ENCODE measurements around the gene DCUN1D5. TPM values are rescaled to one million over a fixed set of nuclear protein-coding genes. Genes with fewer than 3 reads are reported as not detected.

The DCUN1D5 gene
- total RNA-seq, 3 donors from 2014 or later: 102 to 121 (median 110) TPM

GRCh38 chr11:103077554-103077953 lies 14.4 kb downstream of the DCUN1D5 start:
- no peak for DNase-seq
- H3K27me3 Mint-ChIP-seq (ENCODE audit: low read depth): no peaks in the 10 kb centered on the region
- H3K4me3 Mint-ChIP-seq: no peak overlapping the region
- no peaks in the 10 kb centered on the region for H3K4me1 Mint-ChIP-seq (ENCODE audit: low read depth)
- H3K36me3 Mint-ChIP-seq (ENCODE audit: insufficient read depth): peaks cover 50% of the 10 kb centered on the region
- no peaks in the 10 kb centered on the region for H3K9me3 Mint-ChIP-seq
- ATAC-seq: no peak

- H3K4me3 Mint-ChIP-seq: no peak overlapping the region
- peaks cover 53% of the 10 kb centered on the region for H3K36me3 Mint-ChIP-seq (ENCODE audit: insufficient read depth)
- DNase-seq (no peak), ATAC-seq (no peak)
- H3K4me1 Mint-ChIP-seq (ENCODE audit: low read depth): peaks cover 3% of the 10 kb centered on the region
- H3K9me3 Mint-ChIP-seq: no peaks in the 10 kb centered on the region
- no peaks in the 10 kb centered on the region for H3K27me3 Mint-ChIP-seq (ENCODE audit: low read depth)
These were observed 15.6 kb downstream of the DCUN1D5 start for GRCh38 chr11:103076361-103076760.

DNA sequence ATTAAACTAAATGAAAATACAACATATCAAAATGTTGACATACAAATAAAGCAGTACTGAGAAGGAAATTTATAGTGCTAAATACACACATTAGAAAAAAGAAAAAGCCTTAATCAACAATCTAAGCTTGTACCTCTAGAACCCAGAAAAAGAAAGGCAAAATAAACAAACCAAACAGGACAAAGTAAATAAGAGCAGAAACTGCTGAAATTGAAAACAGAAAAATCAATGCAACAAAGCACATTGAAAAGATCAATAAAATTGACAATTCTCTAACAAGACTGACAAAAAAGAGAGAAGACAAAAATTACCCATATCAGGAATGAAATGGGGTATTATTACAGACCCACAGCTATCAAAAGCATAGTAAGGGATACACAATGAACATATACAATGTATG lies 21.0 kb downstream of the DCUN1D5 start:
- Mint-ChIP-seq H3K27me3 (ENCODE audit: low read depth) (no peaks in the 10 kb centered on the region), H3K9me3 (no peaks in the 10 kb centered on the region), H3K4me3 (no peak overlapping the region), H3K36me3 (ENCODE audit: insufficient read depth) (peaks cover 42% of the 10 kb centered on the region), H3K4me1 (ENCODE audit: low read depth) (peaks cover 40% of the 10 kb centered on the region)
- DNase-seq (no peak), ATAC-seq (no peak)

- peak overlapping the region; percentile 4 for H3K4me3 Mint-ChIP-seq
- peaks cover 37% of the 10 kb centered on the region for H3K36me3 Mint-ChIP-seq (ENCODE audit: insufficient read depth)
- H3K4me1 Mint-ChIP-seq (ENCODE audit: low read depth): peaks cover 40% of the 10 kb centered on the region
- no peaks in the 10 kb centered on the region for H3K9me3 Mint-ChIP-seq
- ATAC-seq: no peak
- no peak for DNase-seq
- no peaks in the 10 kb centered on the region for H3K27me3 Mint-ChIP-seq (ENCODE audit: low read depth)
These were observed 21.8 kb downstream of the DCUN1D5 start for GRCh38 chr11:103070142-103070541.

GRCh38 chr11:103069367-103069766 lies 22.6 kb downstream of the DCUN1D5 start:
- Mint-ChIP-seq H3K4me1 (ENCODE audit: low read depth) (peaks cover 40% of the 10 kb centered on the region), H3K36me3 (ENCODE audit: insufficient read depth) (peaks cover 35% of the 10 kb centered on the region), H3K4me3 (peak overlapping the region; percentile 19), H3K27me3 (ENCODE audit: low read depth) (no peaks in the 10 kb centered on the region), H3K9me3 (no peaks in the 10 kb centered on the region)
- DNase-seq: no peak
- ATAC-seq: no peak

DNA sequence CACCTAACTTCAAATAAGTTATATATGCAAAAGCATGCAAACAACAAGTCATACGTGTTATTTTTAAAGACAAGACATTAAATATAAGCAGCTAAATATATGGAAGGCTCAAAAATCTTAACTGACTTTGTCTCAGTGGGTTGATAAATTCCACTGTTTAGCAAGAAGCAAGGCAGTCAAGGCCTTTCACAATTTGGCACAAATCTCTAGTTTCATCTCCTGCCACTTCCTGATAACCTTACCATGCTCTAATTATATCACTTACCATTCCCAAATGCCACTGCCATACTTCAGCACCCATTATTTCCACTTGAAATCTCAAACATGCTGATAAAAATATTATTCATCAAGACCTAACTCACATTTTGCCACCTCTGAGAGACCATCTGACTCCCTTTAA lies 24.8 kb downstream of the DCUN1D5 start:
- ATAC-seq (no peak), DNase-seq (no peak)
- Mint-ChIP-seq H3K4me1 (ENCODE audit: low read depth) (peaks cover 37% of the 10 kb centered on the region), H3K4me3 (no peak overlapping the region), H3K27me3 (ENCODE audit: low read depth) (no peaks in the 10 kb centered on the region), H3K9me3 (no peaks in the 10 kb centered on the region), H3K36me3 (ENCODE audit: insufficient read depth) (peaks cover 37% of the 10 kb centered on the region)

GRCh38 chr11:103061656-103062055 lies 30.3 kb downstream of the DCUN1D5 start:
- H3K36me3 Mint-ChIP-seq (ENCODE audit: insufficient read depth): peaks cover 30% of the 10 kb centered on the region
- H3K4me3 Mint-ChIP-seq: no peak overlapping the region
- no peaks in the 10 kb centered on the region for H3K9me3 Mint-ChIP-seq
- H3K27me3 Mint-ChIP-seq (ENCODE audit: low read depth): no peaks in the 10 kb centered on the region
- H3K4me1 Mint-ChIP-seq (ENCODE audit: low read depth): no peaks in the 10 kb centered on the region
- DNase-seq (no peak), ATAC-seq (no peak)

DNA sequence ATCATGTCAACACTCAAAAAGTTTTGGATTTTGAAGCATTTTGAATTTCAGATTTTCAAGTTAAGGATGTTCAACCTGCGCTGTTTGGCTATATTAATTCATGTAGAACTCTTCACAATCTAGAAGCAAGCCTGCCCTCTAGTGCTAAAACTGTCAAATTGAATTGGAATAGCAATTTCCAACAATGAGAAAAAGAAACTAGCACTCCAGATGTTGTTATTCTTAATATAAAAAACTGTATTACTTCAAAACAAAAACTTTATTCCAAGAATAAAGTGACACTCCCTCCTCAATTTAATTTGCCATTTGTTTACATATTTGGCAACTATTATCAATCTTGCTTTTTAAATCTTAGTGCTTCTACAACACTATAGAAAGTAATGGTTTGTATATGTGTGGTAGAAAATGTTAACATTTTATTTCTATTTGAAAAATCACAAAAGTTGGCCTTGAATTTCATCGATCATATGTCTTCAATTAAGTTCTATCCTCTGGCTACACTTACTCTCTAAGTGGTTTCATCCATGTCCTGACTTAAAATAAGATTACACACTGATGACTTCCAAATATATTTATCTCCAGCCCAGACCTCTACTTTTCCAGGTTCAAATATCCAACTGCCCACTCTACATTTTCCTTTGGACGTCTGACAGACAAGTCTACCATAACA lies 36.6 kb downstream of the DCUN1D5 start:
- ATAC-seq: no peak

GRCh38 chr11:103053997-103054396 lies 38.0 kb downstream of the DCUN1D5 start:
- no peaks in the 10 kb centered on the region for H3K27me3 Mint-ChIP-seq (ENCODE audit: low read depth)
- H3K36me3 Mint-ChIP-seq (ENCODE audit: insufficient read depth): peaks cover 2% of the 10 kb centered on the region
- peaks cover 16% of the 10 kb centered on the region for H3K4me1 Mint-ChIP-seq (ENCODE audit: low read depth)
- ATAC-seq: no peak
- H3K9me3 Mint-ChIP-seq: peaks cover 6% of the 10 kb centered on the region
- DNase-seq: no peak
- H3K4me3 Mint-ChIP-seq: no peak overlapping the region

More for the DNA sequence above, 36.6 kb downstream of the DCUN1D5 start:
- Mint-ChIP-seq H3K27me3 (ENCODE audit: low read depth) (no peaks in the 10 kb centered on the region), H3K4me1 (ENCODE audit: low read depth) (peaks cover 16% of the 10 kb centered on the region), H3K4me3 (no peak overlapping the region), H3K9me3 (peaks cover 6% of the 10 kb centered on the region), H3K36me3 (ENCODE audit: insufficient read depth) (peaks cover 8% of the 10 kb centered on the region)
- DNase-seq: no peak

DNA sequence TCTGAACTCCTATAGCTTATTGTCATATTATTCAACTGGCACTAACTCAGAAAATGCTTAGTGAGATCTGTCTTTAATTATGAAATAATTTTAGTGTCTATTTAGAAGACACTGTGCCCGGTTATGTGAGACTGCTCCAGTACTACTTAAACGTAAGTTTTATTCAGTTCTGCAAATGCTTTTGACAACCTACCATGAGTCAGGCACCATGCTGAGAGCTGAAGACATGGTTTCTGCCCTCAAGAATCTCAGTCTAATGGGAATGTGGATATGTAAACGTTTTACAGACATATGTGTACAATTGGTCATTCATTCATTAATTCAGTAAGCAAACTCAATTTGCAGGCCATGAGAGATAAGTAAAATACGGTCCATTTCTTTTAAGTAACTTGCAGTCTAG lies 40.0 kb downstream of the DCUN1D5 start:
- DNase-seq (no peak), ATAC-seq (no peak)
- Mint-ChIP-seq H3K4me1 (ENCODE audit: low read depth) (peaks cover 16% of the 10 kb centered on the region), H3K4me3 (no peak overlapping the region), H3K27me3 (ENCODE audit: low read depth) (peaks cover 1% of the 10 kb centered on the region), H3K36me3 (ENCODE audit: insufficient read depth) (peaks cover 2% of the 10 kb centered on the region), H3K9me3 (peaks cover 6% of the 10 kb centered on the region)

GRCh38 chr11:103051151-103051801 lies 40.7 kb downstream of the DCUN1D5 start:
- Mint-ChIP-seq H3K27me3 (ENCODE audit: low read depth) (peaks cover 1% of the 10 kb centered on the region), H3K9me3 (peaks cover 6% of the 10 kb centered on the region), H3K4me1 (ENCODE audit: low read depth) (peaks cover 16% of the 10 kb centered on the region), H3K4me3 (no peak overlapping the region), H3K36me3 (ENCODE audit: insufficient read depth) (peaks cover 2% of the 10 kb centered on the region)
- no peak for ATAC-seq
- no peak for DNase-seq

DNA sequence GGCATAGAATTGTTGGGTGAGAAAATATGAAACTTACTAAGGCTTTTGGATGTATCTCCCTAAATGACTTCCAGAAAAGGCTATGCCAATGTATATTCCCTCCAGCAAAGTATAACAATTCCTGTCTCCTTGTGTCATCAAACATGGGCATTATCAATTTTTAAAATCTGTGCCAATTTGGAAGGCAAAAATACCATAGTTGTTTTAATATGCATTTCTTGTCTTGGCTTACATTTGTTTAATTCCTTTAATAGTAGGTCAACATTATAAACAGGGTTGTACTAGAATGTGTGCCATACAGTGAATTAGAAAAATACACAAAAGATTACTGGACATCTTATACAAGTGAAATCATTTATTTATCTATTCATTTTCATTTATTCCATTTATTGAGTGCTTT lies 41.6 kb downstream of the DCUN1D5 start:
- H3K27me3 Mint-ChIP-seq (ENCODE audit: low read depth): peaks cover 1% of the 10 kb centered on the region
- ATAC-seq (no peak), DNase-seq (no peak)
- H3K9me3 Mint-ChIP-seq: peaks cover 6% of the 10 kb centered on the region
- H3K4me3 Mint-ChIP-seq: no peak overlapping the region
- H3K36me3 Mint-ChIP-seq (ENCODE audit: insufficient read depth): peaks cover 2% of the 10 kb centered on the region
- H3K4me1 Mint-ChIP-seq (ENCODE audit: low read depth): peaks cover 16% of the 10 kb centered on the region

DNA sequence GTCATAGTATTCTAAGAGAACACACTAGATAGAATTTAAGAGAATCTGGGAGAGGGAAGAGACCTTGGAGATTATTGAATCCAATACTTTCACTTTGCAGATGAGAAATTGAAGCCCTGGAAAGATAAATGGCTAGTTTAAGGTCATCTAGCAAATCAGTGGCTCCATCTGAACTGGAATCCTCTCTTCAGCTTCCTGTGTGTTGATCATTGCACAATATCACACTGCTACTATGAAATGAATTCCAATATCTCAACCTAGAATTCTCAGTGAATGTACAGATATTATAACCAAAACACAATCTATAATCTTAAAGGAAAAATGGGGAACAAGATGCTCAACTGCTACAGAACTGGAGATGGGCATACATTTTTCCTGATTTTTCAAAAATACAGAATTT lies 44.1 kb downstream of the DCUN1D5 start:
- H3K27me3 Mint-ChIP-seq (ENCODE audit: low read depth): peaks cover 1% of the 10 kb centered on the region
- ATAC-seq (no peak), DNase-seq (no peak)
- peaks cover 14% of the 10 kb centered on the region for H3K4me1 Mint-ChIP-seq (ENCODE audit: low read depth)
- H3K36me3 Mint-ChIP-seq (ENCODE audit: insufficient read depth): peaks cover 2% of the 10 kb centered on the region
- peaks cover 6% of the 10 kb centered on the region for H3K9me3 Mint-ChIP-seq
- no peak overlapping the region for H3K4me3 Mint-ChIP-seq

GRCh38 chr11:103043826-103044678 lies 47.9 kb downstream of the DCUN1D5 start:
- H3K4me1 Mint-ChIP-seq (ENCODE audit: low read depth): no peaks in the 10 kb centered on the region
- peaks cover 1% of the 10 kb centered on the region for H3K27me3 Mint-ChIP-seq (ENCODE audit: low read depth)
- H3K36me3 Mint-ChIP-seq (ENCODE audit: insufficient read depth): no peaks in the 10 kb centered on the region
- ATAC-seq: no peak
- H3K9me3 Mint-ChIP-seq: no peaks in the 10 kb centered on the region
- H3K4me3 Mint-ChIP-seq: no peak overlapping the region
- no peak for DNase-seq
